Thyroid gland (tissue), 4 donors: ENCODE results near the gene BRD8. TPM values are rescaled to one million over a fixed set of nuclear protein-coding genes. Genes with fewer than 3 reads are reported as not detected.
"Not testable (repeated sequence)": the region's sequence is repeated elsewhere in the genome, so short reads cannot be mapped to it uniquely, and the experiment has no call there.

ENCODE experiments used
- DNase-seq, 2 donors: peaks; one replicate each; pipeline ENCODE4 v3.0.0-alpha.2; 2019
- H3K27ac ChIP-seq, 3 donors: fragments of 200-600 bp; sonication (generic); 1 replicate in 2 of 3; 2 replicates in 1 of 3; pipeline ENCODE4 v1.5.1; 2016 to 2019; ENCODE audit warnings: mild to moderate bottlenecking in 1 of 3, moderate library complexity in 1 of 3
- H3K27me3 ChIP-seq: fragments of 200-600 bp; sonication (generic); one replicate; pipeline ENCODE4 v1.5.1; 2019
- H3K36me3 ChIP-seq, 2 donors: fragments of 200-600 bp; sonication (generic); one replicate each; pipeline ENCODE4 v1.5.1; 2016 to 2019
- H3K4me1 ChIP-seq, 2 donors: fragments of 200-600 bp; sonication (generic); one replicate each; pipeline ENCODE4 v1.5.1; 2017 to 2019
- H3K4me3 ChIP-seq, 3 donors: fragments of 200-600 bp; sonication (generic); replicated peaks in 1 of 3; 1 replicate in 2 of 3; 2 replicates in 1 of 3; pipeline ENCODE4 v1.5.1; 2016; ENCODE audit warnings: mild to moderate bottlenecking in 1 of 3
- H3K9me3 ChIP-seq: fragments of 200-600 bp; sonication (generic); one replicate; pipeline ENCODE4 v1.5.1; 2017
- POLR2A ChIP-seq, 2 donors: fragments of 450-650 bp; IDR thresholded peaks; one replicate each; pipeline ENCODE4 v1.6.1; 2017; ENCODE audit warnings: antibody characterized with exemption in 2 of 2, mild to moderate bottlenecking in 2 of 2, moderate library complexity in 1 of 2
- WGBS, 2 donors: methylation state at CpG; one replicate each; pipeline ENCODE4 v1.1.5; 2017; 5-methylcytosine and 5-hydroxymethylcytosine counted together
- intact Hi-C: fragments of 100-400 bp; cut with DNase I; formaldehyde crosslinking; loops from one replicate; pipeline ENCODE4 v1.15.1; 2023
- total RNA-seq, 4 donors: library from RNA; depleted of rRNA; stranded (reverse); fragments of >200 nt; gene quantifications; one replicate each; pipeline ENCODE4 v1.2.3, GENCODE V29; 2016
- TF ChIP-seq, protein P1 (sequence below), 6 experiments: fragments of 200-600 bp in 3 of 6; fragments of 450-650 bp in 3 of 6; sonication (generic) in 3 of 6; IDR thresholded peaks; one replicate each; pipeline ENCODE4 v1.5.1; 2016 to 2019; ENCODE audit warnings: antibody characterized with exemption in 6 of 6, mild to moderate bottlenecking in 2 of 6, inconsistent platforms in 1 of 6, moderate library complexity in 1 of 6

Gene BRD8
- total RNA-seq, 4 donors from 2014 or later: 56.9 to 96.1 (median 65.3) TPM

DNA sequence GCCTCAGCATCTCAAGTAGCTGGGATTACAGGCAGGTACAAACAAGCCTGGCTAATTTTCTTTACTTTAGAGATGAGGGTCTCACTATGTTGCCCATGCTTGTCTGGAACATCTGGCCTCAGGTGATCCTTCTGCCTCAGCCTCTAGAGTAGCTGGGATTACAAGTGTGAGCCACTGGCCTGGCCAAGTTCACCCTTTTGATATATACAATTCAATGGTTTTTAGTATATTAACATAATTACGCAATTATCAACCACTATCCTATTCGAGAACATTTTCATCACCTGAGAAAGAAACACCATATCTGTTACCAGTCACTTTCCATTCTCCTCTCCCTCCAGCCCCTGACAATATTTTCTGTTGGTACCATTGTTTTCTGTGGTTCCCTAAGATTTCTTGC lies 38.4 kb upstream of the BRD8 start:
- TF ChIP-seq, protein P1, sequence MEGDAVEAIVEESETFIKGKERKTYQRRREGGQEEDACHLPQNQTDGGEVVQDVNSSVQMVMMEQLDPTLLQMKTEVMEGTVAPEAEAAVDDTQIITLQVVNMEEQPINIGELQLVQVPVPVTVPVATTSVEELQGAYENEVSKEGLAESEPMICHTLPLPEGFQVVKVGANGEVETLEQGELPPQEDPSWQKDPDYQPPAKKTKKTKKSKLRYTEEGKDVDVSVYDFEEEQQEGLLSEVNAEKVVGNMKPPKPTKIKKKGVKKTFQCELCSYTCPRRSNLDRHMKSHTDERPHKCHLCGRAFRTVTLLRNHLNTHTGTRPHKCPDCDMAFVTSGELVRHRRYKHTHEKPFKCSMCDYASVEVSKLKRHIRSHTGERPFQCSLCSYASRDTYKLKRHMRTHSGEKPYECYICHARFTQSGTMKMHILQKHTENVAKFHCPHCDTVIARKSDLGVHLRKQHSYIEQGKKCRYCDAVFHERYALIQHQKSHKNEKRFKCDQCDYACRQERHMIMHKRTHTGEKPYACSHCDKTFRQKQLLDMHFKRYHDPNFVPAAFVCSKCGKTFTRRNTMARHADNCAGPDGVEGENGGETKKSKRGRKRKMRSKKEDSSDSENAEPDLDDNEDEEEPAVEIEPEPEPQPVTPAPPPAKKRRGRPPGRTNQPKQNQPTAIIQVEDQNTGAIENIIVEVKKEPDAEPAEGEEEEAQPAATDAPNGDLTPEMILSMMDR (IDR thresholded peaks at IDR 0.05): no peak
- TF ChIP-seq POLR2A (IDR thresholded peaks at IDR 0.05): no peak
- H3K9me3 ChIP-seq: no peaks in the 10 kb centered on the region
- 86 to 93% methylated on average over 2 of the region's 2 CpGs for WGBS, 2 donors
- peaks cover 0 to 6% of the 10 kb centered on the region in 2 donors for H3K4me1 ChIP-seq
- H3K36me3 ChIP-seq: no peaks in the 10 kb centered on the region
- intact Hi-C loops: loop anchor here (5.0 to 10.0 kb wide), 2 partner anchors 39 to 118 kb away; partner anchors contain the start of genes BRD8, CDC25C, FAM53C and KIF20A
- no peaks in the 10 kb centered on the region for H3K27me3 ChIP-seq
- no peak overlapping the region for H3K27ac ChIP-seq
- no peak for DNase-seq
- H3K4me3 ChIP-seq: no peak overlapping the region

DNA sequence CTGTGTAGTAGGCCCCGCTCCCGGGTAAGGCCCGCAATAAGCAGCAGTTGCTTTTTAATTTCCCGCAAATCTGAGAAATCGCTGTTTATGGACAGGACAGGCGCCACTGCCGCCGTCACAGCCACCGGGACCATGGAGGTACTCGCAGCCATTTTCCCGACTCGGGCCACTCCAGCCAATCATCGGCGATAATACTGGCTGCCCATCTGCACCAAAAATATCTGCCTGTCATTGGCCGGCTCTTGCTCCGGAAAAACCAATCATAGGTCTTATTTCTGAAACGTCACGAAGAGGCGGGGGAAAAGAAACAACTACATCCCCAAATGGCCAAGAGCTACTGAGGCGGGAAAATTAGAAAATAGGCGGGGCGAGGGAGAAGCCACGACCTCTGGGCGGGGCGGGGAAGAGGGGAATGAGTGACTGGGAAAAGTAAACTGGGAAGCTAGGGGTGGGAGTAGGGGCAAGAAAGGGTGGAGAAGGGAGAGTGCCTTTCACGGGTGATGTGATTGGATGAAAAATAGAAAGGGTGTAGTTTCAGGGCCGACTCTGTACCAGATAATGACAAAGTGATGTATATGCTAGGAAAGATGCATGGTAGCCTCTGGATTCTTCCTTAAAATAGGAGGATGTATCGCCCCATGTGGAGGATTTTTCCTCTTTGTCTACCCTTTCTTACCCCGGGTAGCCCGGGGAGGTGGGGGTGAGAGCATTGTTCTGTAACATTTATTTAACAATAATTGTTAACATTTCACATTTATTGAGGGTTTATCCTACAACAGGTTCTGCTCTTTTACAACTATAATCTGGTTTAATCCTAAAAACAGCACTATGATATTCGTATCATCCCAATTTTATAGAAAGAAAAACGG lies 35.0 kb upstream of the BRD8 start, which contains the start of gene CDC23:
CDC23 (minus strand) TSS at position 163 of the 869 bp plus-strand sequence; CDS start at position 152, 11 bp downstream.
- Histone ChIP-seq H3K27me3 (no peaks in the 10 kb centered on the region), H3K27ac (peak within 1 kb of the TSS; percentile 4 to 65 (median 55)), H3K36me3 (no peaks in the 10 kb centered on the region), H3K4me3 (peak within 1 kb of the TSS; percentile 76 to 92 (median 84)), H3K9me3 (no peaks in the 10 kb centered on the region), H3K4me1 (peaks cover 0 to 6% of the 10 kb centered on the region in 2 donors)
- peak; percentile 93 to 94 for DNase-seq
- WGBS, 2 donors: 1% methylated on average over 29 to 32 of the region's 32 CpGs
- intact Hi-C loops: loop anchor here (10.0 kb wide), 1 partner anchor 121 kb away; the partner anchor contains the start of genes CDC25C and FAM53C
- peak in 1 of 2 donors; percentile 70 for TF ChIP-seq POLR2A (IDR thresholded peaks at IDR 0.05)
- TF ChIP-seq, protein P1 (IDR thresholded peaks at IDR 0.05): no peak

DNA sequence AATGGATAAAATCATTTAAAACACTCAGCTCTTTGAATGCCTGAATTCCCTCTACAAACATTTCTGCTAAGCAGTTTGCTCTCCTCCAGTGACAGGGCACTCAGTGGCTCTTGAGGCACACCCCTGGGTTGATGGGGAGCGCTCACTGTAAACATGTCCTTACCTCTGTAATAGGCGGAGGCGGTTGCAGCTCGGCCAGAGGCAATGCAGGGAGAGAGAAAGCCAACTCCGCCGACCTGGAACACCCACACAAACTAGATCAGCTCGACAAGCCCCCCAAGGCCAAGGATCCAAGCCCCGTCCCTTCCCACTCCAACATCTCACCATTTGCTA lies 34.4 kb upstream of the BRD8 start:
- H3K4me3 ChIP-seq: peak overlapping the region; percentile 76 to 92 (median 84)
- peaks cover 0 to 6% of the 10 kb centered on the region in 2 donors for H3K4me1 ChIP-seq
- TF ChIP-seq POLR2A (IDR thresholded peaks at IDR 0.05): no peak
- TF ChIP-seq, protein P1 (IDR thresholded peaks at IDR 0.05): no peak
- H3K27ac ChIP-seq: peak overlapping the region; percentile 4 to 65 (median 55)
- intact Hi-C loops: loop anchor here (10.0 kb wide), 1 partner anchor 122 kb away; the partner anchor contains the start of genes CDC25C and FAM53C
- no peaks in the 10 kb centered on the region for H3K9me3 ChIP-seq
- no peaks in the 10 kb centered on the region for H3K27me3 ChIP-seq
- no peaks in the 10 kb centered on the region for H3K36me3 ChIP-seq
- DNase-seq: peak in 1 of 2 donors; percentile 1
- 0% methylated on average over 4 to 8 of the region's 8 CpGs for WGBS, 2 donors

DNA sequence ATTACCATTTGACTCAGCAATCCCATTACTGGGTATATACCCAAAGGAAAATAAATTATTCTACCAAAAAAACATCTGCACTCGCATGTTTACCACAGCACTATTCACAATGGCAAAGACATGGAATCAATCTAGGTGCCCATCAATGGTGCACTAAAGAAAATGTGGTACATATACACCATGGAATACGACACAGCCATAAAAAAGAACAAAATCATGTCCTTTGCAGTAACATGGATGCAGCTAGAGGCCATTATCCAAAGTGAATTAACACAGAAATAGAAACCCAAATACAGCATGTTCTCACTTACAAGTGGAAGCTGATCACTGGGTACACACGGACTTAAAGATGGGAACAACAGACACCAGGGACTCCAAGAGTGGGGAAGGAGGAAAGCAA lies 32.6 kb upstream of the BRD8 start:
- Histone ChIP-seq H3K4me3 (no peak overlapping the region), H3K36me3 (no peaks in the 10 kb centered on the region), H3K27ac (no peak overlapping the region), H3K9me3 (no peaks in the 10 kb centered on the region), H3K4me1 (peaks cover 0 to 6% of the 10 kb centered on the region in 2 donors), H3K27me3 (no peaks in the 10 kb centered on the region)
- intact Hi-C loops: loop anchor here (10.0 kb wide), 1 partner anchor 124 kb away; the partner anchor contains the start of genes CDC25C and FAM53C
- no peak for DNase-seq
- 93 to 95% methylated on average over 3 of the region's 3 CpGs for WGBS, 2 donors
- TF ChIP-seq, protein P1 (IDR thresholded peaks at IDR 0.05): no peak
- no peak for TF ChIP-seq POLR2A (IDR thresholded peaks at IDR 0.05)

DNA sequence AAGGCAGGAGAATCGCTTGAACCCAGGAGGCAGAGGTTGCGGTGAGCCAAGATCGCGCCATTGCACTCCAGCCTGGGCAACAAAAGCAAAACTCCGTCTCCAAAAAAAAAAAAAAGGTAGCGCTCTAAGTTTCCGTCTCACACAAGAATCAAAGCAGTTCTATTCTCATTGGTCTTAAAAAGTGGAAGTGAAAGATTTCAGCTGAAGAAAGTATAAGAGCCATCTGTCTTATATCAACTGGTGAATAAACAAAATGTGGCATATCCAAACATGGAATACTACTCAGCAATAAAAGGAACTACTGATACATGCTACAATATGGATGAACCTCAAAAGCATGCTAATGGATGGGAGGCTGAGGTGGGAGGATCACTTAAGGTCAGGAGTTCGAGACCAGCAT lies 15.4 kb upstream of the BRD8 start:
- DNase-seq, H3K4me3 ChIP-seq, H3K27me3 ChIP-seq, intact Hi-C loops, H3K27ac ChIP-seq, H3K4me1 ChIP-seq, H3K9me3 ChIP-seq: not testable (repeated sequence)
- peaks cover 45 to 49% of the 10 kb centered on the region in 2 donors for H3K36me3 ChIP-seq
- WGBS, 2 donors: 98 to 99% methylated on average over 8 of the region's 8 CpGs
